T-helper 1 cell treated with Interleukin-12 subunit alpha and Interleukin-12 subunit beta and Interleukin-4 antibody, amounts not matched to agents 30 μg/mL and 1 μg/mL, for 36 hours (primary cell): ENCODE data around the gene ARRB1.
A peak's percentile ranks its signal among the peaks of the same experiment; 100 is the strongest.
"Not testable (repeated sequence)": the region's sequence is repeated elsewhere in the genome, so short reads cannot be mapped to it uniquely, and the experiment has no call there.

ENCODE experiments used
- H3K27ac Mint-ChIP-seq: one replicate; pipeline ENCODE4 v1.8.0; 2021; ENCODE audit warnings: mild to moderate bottlenecking, mixed read lengths
- H3K27me3 Mint-ChIP-seq: one replicate; pipeline ENCODE4 v1.8.0; 2021; ENCODE audit warnings: low read depth, mixed read lengths
- H3K36me3 Mint-ChIP-seq: one replicate; pipeline ENCODE4 v1.8.0; 2021; ENCODE audit warnings: low read depth, mixed read lengths
- H3K4me1 Mint-ChIP-seq: one replicate; pipeline ENCODE4 v1.8.0; 2021; ENCODE audit warnings: low read depth, mixed read lengths
- H3K4me3 Mint-ChIP-seq: one replicate; pipeline ENCODE4 v1.8.0; 2021; ENCODE audit warnings: mild to moderate bottlenecking, moderate library complexity, mixed read lengths
- H3K9me3 Mint-ChIP-seq: one replicate; pipeline ENCODE4 v1.8.0; 2021; ENCODE audit warnings: mixed read lengths

Gene ARRB1

GRCh38 chr11:75380716-75381420 is 29.4 kb upstream of the ARRB1 start:
- no peaks in the 10 kb centered on the region for H3K9me3 Mint-ChIP-seq
- peak overlapping the region; percentile 13 for H3K27ac Mint-ChIP-seq
- no peaks in the 10 kb centered on the region for H3K27me3 Mint-ChIP-seq
- no peaks in the 10 kb centered on the region for H3K36me3 Mint-ChIP-seq
- peaks cover 14% of the 10 kb centered on the region for H3K4me1 Mint-ChIP-seq
- no peak overlapping the region for H3K4me3 Mint-ChIP-seq

DNA sequence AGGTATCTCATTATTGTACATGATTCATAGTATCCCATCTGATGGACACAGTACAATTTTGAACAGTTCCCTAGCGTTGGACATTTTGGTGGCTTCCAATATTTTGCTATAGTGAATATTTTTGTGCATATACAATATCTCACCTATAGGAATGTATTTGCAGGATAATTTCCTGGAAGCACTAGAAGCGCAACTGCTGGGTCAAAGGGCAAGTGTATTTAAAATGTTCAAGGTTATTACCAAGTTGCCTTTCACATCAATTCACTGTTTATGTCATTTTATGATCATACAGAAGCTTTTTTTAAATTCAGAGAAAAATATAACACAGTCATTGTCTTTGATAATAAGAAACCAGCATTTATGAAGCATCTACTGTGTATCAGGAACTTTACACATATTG is 28.8 kb upstream of the ARRB1 start:
- no peak overlapping the region for H3K27ac Mint-ChIP-seq
- H3K36me3 Mint-ChIP-seq: no peaks in the 10 kb centered on the region
- no peaks in the 10 kb centered on the region for H3K9me3 Mint-ChIP-seq
- H3K27me3 Mint-ChIP-seq: no peaks in the 10 kb centered on the region
- no peak overlapping the region for H3K4me3 Mint-ChIP-seq
- H3K4me1 Mint-ChIP-seq: peaks cover 14% of the 10 kb centered on the region

DNA sequence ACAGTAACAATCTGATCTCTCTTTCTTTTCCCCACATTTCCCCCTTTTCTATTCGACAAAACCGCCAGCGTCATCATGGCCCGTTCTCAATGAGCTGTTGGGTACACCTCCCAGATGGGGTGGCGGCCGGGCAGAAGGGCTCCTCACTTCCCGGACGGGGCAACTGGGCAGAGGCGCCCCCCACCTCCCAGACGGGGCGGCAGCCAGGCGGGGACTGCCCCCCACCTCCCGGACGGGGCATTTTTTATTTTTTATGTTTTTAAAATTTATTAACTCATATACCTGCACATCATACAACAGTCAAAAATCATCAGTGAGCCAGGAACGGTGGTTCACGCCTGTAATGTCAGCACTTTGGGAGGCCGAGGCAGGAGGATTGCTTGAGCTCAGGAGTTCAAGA is 27.3 kb upstream of the ARRB1 start:
- not testable (repeated sequence) for H3K9me3 Mint-ChIP-seq, H3K27ac Mint-ChIP-seq, H3K4me1 Mint-ChIP-seq, H3K27me3 Mint-ChIP-seq, H3K4me3 Mint-ChIP-seq, H3K36me3 Mint-ChIP-seq

DNA sequence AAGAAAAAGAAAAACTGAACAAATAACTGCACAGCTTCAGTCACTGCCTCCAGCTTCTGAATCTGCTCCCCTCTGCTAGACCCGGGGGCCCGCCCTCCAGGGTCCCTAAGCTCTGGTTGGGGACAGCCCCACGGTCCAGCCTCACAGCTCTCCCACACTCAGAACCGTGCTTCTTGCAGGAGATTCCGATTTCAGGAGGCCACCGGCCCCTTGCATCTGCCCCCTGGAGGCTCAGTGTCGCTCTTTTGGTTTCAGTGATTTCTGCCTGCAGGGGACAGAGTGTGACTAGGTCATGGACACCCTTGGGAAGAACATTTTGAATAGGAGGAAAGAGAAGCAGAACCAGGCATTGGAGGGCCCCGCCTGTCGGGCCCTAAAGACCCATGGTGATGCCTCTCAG is 24.7 kb upstream of the ARRB1 start:
- Mint-ChIP-seq H3K36me3 (no peaks in the 10 kb centered on the region), H3K4me3 (no peak overlapping the region), H3K27me3 (no peaks in the 10 kb centered on the region), H3K27ac (no peak overlapping the region), H3K4me1 (peaks cover 9% of the 10 kb centered on the region), H3K9me3 (no peaks in the 10 kb centered on the region)

DNA sequence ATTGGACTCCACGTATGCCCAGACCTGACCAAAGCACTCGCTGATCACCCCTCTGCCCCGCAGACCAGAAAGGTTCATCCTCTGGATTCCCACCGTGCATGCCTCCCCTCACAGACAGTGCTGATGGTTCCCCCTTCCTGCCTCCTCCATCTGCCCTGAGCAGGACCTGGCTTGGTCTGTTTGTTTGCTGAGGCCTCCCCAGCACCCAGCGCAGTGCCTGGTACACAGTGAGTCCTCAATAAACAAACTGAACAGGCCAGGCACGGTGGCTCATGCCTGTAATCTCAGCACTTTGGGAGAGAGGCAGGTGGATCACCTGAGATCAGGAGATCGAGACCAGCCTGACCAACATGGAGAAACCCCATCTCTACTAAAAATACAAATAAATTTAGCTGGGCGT is 24.2 kb upstream of the ARRB1 start:
- Mint-ChIP-seq H3K9me3 (no peaks in the 10 kb centered on the region), H3K27ac (no peak overlapping the region), H3K36me3 (no peaks in the 10 kb centered on the region), H3K4me1 (peaks cover 9% of the 10 kb centered on the region), H3K4me3 (no peak overlapping the region), H3K27me3 (no peaks in the 10 kb centered on the region)

DNA sequence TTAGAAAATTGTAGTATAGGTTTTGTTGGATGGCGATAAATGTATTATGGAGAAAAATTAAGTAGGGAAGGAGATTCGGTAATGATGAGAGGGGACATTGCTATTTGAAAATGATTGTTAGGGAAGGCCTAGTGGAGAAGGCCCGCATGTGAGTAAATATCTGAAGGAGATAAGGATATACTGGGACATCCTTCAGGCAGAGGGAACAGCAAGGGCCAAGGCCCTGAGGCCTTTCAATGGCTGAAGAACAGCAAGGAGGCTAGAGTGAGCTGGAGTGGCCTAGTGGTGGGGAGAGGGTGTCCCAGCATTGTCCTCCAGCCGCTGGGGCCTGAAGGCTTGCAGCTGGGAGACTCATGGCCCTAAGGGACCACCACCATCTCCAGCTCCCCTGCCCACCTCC is 23.2 kb upstream of the ARRB1 start:
- Mint-ChIP-seq H3K36me3 (no peaks in the 10 kb centered on the region), H3K4me1 (peaks cover 14% of the 10 kb centered on the region), H3K27me3 (no peaks in the 10 kb centered on the region), H3K9me3 (peaks cover 3% of the 10 kb centered on the region), H3K27ac (no peak overlapping the region), H3K4me3 (no peak overlapping the region)

DNA sequence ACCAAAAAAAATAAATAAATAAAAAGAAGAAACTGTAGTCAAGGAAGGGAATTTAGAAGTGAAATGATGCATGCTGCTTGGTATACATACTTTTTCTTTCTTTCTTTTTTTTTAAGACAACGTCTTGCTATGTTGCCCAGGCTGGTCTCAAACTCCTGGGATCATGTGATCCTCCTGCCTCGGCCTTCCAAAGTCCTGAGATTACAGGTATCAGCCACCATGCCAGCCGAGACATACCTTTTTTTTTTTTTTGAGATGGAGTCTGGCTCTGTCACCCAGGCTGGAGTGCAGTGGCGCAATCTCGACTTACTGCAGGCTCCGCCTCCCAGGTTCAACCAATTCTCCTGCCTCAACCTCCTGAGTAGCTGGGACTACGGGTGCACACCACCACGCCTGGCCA is 21.7 kb upstream of the ARRB1 start:
- Mint-ChIP-seq H3K9me3 (peaks cover 3% of the 10 kb centered on the region), H3K4me3 (no peak overlapping the region), H3K27me3 (no peaks in the 10 kb centered on the region), H3K36me3 (no peaks in the 10 kb centered on the region), H3K4me1 (peaks cover 17% of the 10 kb centered on the region), H3K27ac (no peak overlapping the region)

GRCh38 chr11:75371949-75372876 is 20.8 kb upstream of the ARRB1 start:
- H3K27me3 Mint-ChIP-seq: no peaks in the 10 kb centered on the region
- H3K4me3 Mint-ChIP-seq: no peak overlapping the region
- no peaks in the 10 kb centered on the region for H3K36me3 Mint-ChIP-seq
- H3K9me3 Mint-ChIP-seq: peaks cover 3% of the 10 kb centered on the region
- peaks cover 18% of the 10 kb centered on the region for H3K4me1 Mint-ChIP-seq
- H3K27ac Mint-ChIP-seq: peak overlapping the region; percentile 70

DNA sequence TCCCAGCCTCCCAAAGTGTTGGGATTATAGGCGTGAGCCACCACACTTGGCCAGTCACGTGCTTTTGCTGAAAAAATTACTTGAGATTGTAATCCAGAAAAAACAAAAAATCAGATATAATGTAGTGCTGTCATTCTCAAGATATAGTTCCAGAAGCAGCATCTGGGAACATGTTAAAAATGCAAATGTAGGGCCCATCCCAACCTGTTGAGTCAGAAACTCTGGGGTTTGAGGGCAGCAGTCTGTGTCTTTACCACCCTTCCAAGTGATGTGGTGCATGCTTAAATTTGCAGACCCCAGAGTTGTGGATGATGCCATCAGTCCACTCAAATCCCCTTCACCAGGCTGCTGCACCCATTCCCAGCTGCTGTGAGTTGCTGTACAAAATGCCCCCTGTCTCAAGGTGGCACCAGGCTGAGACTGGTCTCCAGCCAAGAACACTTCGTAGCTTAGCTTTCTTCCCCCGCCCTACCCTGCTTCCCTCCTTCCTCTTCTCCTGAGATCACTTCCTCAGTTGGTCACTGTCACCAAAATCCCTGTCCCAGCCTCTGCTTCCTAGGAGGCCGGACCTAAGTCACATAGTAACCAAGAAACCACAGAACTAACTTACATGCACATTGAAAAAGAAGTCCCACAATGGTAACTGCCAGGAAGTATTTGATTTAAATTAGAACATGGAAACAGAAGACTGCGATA is 18.2 kb upstream of the ARRB1 start:
- Mint-ChIP-seq H3K27me3 (peaks cover 3% of the 10 kb centered on the region), H3K4me1 (peaks cover 18% of the 10 kb centered on the region), H3K9me3 (peaks cover 3% of the 10 kb centered on the region), H3K36me3 (no peaks in the 10 kb centered on the region), H3K4me3 (peak overlapping the region; percentile 60), H3K27ac (peak overlapping the region; percentile 53)

GRCh38 chr11:75366826-75367225 is 15.4 kb upstream of the ARRB1 start:
- H3K4me3 Mint-ChIP-seq, H3K9me3 Mint-ChIP-seq, H3K27ac Mint-ChIP-seq, H3K27me3 Mint-ChIP-seq, H3K36me3 Mint-ChIP-seq: not testable (repeated sequence)
- H3K4me1 Mint-ChIP-seq: peaks cover 11% of the 10 kb centered on the region

GRCh38 chr11:75365711-75366181 is 14.3 kb upstream of the ARRB1 start:
- H3K36me3 Mint-ChIP-seq: no peaks in the 10 kb centered on the region
- H3K9me3 Mint-ChIP-seq: peaks cover 3% of the 10 kb centered on the region
- peaks cover 6% of the 10 kb centered on the region for H3K27me3 Mint-ChIP-seq
- H3K4me1 Mint-ChIP-seq: peaks cover 9% of the 10 kb centered on the region
- no peak overlapping the region for H3K27ac Mint-ChIP-seq
- H3K4me3 Mint-ChIP-seq: no peak overlapping the region

DNA sequence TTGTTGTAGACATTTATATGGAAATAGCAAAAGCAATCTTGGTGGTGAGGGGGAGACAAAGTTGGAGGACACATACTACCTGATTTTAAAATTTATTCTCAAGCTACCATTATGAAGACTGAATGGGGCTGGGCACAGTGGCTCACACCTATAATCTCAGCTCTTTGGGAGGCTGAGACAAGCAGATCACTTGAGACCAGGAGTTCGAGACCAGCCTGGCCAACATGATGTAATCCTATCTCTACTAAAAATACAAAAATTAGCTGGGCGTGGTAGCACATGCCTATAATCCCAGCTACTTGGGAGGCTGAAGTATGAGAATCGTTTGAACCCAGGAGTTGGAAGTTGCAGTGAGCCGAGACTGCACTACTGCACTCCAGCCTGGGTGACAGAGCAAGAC is 10.8 kb upstream of the ARRB1 start:
- not testable (repeated sequence) for H3K4me1 Mint-ChIP-seq, H3K27ac Mint-ChIP-seq, H3K9me3 Mint-ChIP-seq, H3K27me3 Mint-ChIP-seq, H3K4me3 Mint-ChIP-seq, H3K36me3 Mint-ChIP-seq

DNA sequence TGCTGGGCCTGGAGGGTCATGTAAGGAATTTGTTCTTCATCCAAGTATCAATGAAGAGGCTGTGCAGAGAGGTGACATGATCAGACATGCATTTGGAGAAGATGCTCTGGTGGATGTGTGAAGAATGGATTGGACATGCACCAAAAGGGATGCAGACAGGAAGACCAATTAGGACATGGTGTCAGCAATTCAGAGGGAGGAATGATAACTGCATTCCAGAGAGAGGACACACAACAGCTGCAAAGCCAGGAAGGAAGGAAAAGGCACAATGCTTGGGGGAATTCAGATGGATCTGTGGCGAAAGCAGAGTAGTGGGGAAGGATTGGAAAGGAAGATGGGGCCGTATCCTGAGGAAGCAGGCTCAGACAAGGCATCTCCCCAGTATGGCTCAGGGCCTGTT is 5.2 kb upstream of the ARRB1 start:
- no peak overlapping the region for H3K27ac Mint-ChIP-seq
- peaks cover 4% of the 10 kb centered on the region for H3K27me3 Mint-ChIP-seq
- H3K4me1 Mint-ChIP-seq: peaks cover 15% of the 10 kb centered on the region
- no peak overlapping the region for H3K4me3 Mint-ChIP-seq
- no peaks in the 10 kb centered on the region for H3K9me3 Mint-ChIP-seq
- peaks cover 2% of the 10 kb centered on the region for H3K36me3 Mint-ChIP-seq

DNA sequence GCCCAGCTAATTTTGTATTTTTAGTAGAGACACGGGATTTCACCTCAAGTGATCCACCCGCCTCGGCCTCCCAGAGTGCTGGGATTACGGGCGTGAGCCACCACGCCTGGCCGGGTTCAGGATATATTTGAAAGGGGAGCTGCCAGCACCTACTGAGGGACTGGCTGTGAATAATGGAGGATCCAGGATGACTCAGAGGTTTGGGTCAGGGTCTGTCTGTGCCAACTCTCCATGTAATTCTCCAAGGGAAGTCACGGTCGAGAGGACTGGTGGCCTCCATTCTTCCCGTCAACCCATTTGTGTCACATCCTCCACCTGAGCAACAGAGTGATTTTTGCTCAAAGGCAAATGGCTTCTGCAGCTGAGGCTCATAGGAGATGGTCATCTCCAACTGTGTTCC is 3.6 kb upstream of the ARRB1 start:
- Mint-ChIP-seq H3K27ac (no peak overlapping the region), H3K27me3 (peaks cover 4% of the 10 kb centered on the region), H3K4me3 (no peak overlapping the region), H3K9me3 (no peaks in the 10 kb centered on the region), H3K4me1 (peaks cover 22% of the 10 kb centered on the region), H3K36me3 (peaks cover 6% of the 10 kb centered on the region)
